Fibroblast of villous mesenchyme (primary cell): ENCODE measurements around the gene CELF2. TPM values are rescaled to one million over a fixed set of nuclear protein-coding genes. Genes with fewer than 3 reads are reported as not detected.

Source experiments
- DNase-seq: peaks from one replicate; pipeline ENCODE4 v3.0.0-alpha.2; 2010; ENCODE audit warnings: low read depth
- H3K4me3 ChIP-seq: 2 replicates; pipeline ENCODE4 v1.5.1; 2011; ENCODE audit warnings: low read depth, mild to moderate bottlenecking, low read length
- CTCF ChIP-seq: IDR thresholded peaks from 2 replicates; pipeline ENCODE4 v1.5.1; 2012; ENCODE audit warnings: low read depth, mild to moderate bottlenecking, low read length; ENCODE audit not compliant: insufficient read depth
- total RNA-seq: library from RNA; depleted of rRNA; stranded (reverse); fragments of >200 nt; gene quantifications from 2 replicates; pipeline ENCODE4 v1.2.3, GENCODE V29; 2012

The CELF2 gene
- total RNA-seq, 1 donor = 2.2 TPM

- H3K4me3 ChIP-seq = no peak overlapping the region
- no peak for TF ChIP-seq CTCF
- DNase-seq = no peak
These were observed 140.4 kb downstream of the CELF2 start for GRCh38 chr10:11158080-11158479.

GRCh38 chr10:11159543-11160215, 142.0 kb downstream of the CELF2 start:
- TF ChIP-seq CTCF = no peak
- no peak overlapping the region for H3K4me3 ChIP-seq
- no peak for DNase-seq

- no peak for TF ChIP-seq CTCF
- H3K4me3 ChIP-seq = no peak overlapping the region
- no peak for DNase-seq
These were observed 143.4 kb downstream of the CELF2 start for GRCh38 chr10:11161096-11161495.

GRCh38 chr10:11161910-11162309, 144.2 kb downstream of the CELF2 start:
- DNase-seq = no peak
- no peak for TF ChIP-seq CTCF
- no peak overlapping the region for H3K4me3 ChIP-seq

- no peak for TF ChIP-seq CTCF
- no peak for DNase-seq
- H3K4me3 ChIP-seq = no peak overlapping the region
These were observed 145.3 kb downstream of the CELF2 start for GRCh38 chr10:11162828-11163599.

- no peak for DNase-seq
- no peak for TF ChIP-seq CTCF
- no peak overlapping the region for H3K4me3 ChIP-seq
These were observed 146.3 kb downstream of the CELF2 start for GRCh38 chr10:11163780-11164550.
